Measurements from ENCODE around the gene CDC25A. TPM values are rescaled to one million over a fixed set of nuclear protein-coding genes. Genes with fewer than 3 reads are reported as not detected.

CDC25A gene
- total RNA-seq, 1 donor, result 9.9 TPM

- H3K4me3 ChIP-seq (ENCODE audit: low read depth, low read length), result no peak overlapping the region
- DNase-seq (ENCODE audit: low read depth), result no peak
- TF ChIP-seq CTCF (IDR thresholded peaks at IDR 0.05; ENCODE audit: insufficient read depth, low read depth, low read length), result no peak
Observed at GRCh38 chr3:48202632-48203031, 14.4 kb upstream of the CDC25A start.

GRCh38 chr3:48199117-48199516 is 10.9 kb upstream of the CDC25A start:
- H3K4me3 ChIP-seq (ENCODE audit: low read depth, low read length), result no peak overlapping the region
- no peak for TF ChIP-seq CTCF (IDR thresholded peaks at IDR 0.05; ENCODE audit: insufficient read depth, low read depth, low read length)
- no peak for DNase-seq (ENCODE audit: low read depth)

DNA sequence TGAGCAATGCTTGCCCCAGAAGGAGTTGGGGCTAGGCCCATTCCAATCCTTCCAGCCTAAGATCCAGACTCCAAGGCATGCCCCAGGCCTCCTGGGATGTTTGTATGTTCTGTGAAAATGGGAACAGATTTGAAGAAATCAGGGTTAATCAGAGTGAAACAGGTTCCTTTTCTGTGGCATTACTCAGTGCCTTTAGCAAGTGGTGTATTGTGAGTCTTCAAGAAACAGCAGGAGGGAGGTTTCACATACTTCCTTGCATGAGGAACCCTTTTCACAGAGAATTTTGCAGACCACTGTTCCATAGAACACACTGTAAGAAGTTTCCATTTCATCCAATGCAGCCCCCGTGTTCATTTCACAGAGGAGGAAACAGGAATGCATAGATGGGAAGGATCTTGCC is 8.4 kb upstream of the CDC25A start:
- no peak for TF ChIP-seq CTCF (IDR thresholded peaks at IDR 0.05; ENCODE audit: insufficient read depth, low read depth, low read length)
- DNase-seq (ENCODE audit: low read depth), result no peak
- no peak overlapping the region for H3K4me3 ChIP-seq (ENCODE audit: low read depth, low read length)

DNA sequence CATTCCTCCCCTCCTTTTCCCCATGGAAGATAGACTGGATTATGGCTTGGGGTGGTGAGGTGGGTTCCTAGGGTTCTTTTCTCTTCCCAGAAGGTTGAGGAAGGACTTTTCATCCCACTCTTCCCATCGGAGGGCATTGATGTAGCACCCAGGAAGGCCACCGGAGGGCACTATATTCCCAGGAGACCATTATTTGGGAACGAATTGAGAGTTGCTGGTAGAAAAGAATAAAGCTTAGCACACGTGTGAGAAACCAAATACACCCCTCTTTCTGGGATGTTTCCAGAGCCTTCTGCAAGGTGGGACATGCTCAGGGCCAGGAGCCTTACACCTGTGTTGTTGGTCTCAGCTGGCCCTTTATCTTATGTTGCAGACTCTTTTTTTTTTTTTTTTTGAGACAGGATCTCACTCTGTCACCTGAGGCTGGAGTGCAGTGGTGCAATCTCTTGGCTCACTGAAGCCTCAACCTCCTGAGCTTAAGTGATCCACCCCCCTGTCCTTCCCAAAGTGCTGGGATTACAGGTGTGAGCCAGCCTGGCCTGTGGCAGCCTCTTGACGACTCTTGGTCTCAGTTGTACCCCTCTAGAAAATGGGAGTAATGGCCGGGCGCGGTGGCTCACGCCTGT is 6.3 kb upstream of the CDC25A start:
- no peak overlapping the region for H3K4me3 ChIP-seq (ENCODE audit: low read depth, low read length)
- TF ChIP-seq CTCF (IDR thresholded peaks at IDR 0.05; ENCODE audit: insufficient read depth, low read depth, low read length), result peak; percentile 86
- DNase-seq (ENCODE audit: low read depth), result peak; percentile 63

GRCh38 chr3:48190911-48191310 is 2.7 kb upstream of the CDC25A start:
- DNase-seq (ENCODE audit: low read depth), result no peak
- no peak overlapping the region for H3K4me3 ChIP-seq (ENCODE audit: low read depth, low read length)
- TF ChIP-seq CTCF (IDR thresholded peaks at IDR 0.05; ENCODE audit: insufficient read depth, low read depth, low read length), result no peak

DNA sequence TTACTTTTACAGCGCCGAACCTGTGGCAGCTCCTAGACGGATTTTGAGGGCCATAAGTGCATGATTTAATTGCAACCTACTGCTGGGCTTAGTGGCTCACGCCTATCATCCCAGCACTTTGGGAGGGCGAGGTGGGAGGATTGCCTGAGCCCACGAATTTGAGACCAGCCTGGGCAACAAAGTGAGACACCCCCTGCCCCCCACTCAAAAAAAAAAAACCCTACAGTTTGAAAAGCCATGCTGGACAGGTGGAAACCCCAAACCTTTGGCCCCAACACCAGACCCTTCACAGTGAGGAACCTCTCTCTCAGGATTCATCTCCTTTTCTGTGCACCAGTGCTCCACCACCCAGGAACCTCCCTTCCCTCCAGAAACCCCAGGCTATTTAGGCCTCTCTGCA is 1.1 kb upstream of the CDC25A start:
- DNase-seq (ENCODE audit: low read depth), result no peak
- no peak overlapping the region for H3K4me3 ChIP-seq (ENCODE audit: low read depth, low read length)
- no peak for TF ChIP-seq CTCF (IDR thresholded peaks at IDR 0.05; ENCODE audit: insufficient read depth, low read depth, low read length)

All from fibroblast of villous mesenchyme (primary cell).